Tibial artery (tissue), 4 donors: Measurements from ENCODE around the gene LENG9.
"Not testable (repeated sequence)": the region's sequence is repeated elsewhere in the genome, so short reads cannot be mapped to it uniquely, and the experiment has no call there.

Experiments used
- DNase-seq, 2 donors: peaks; one replicate each; pipeline ENCODE4 v3.0.0-alpha.2; 2019
- H3K27ac ChIP-seq, 2 donors: fragments of 200-600 bp; sonication (generic) in 1 of 2; 1 replicate in 1 of 2; 2 replicates in 1 of 2; pipeline ENCODE4 v1.5.1; 2018 to 2019; ENCODE audit warnings: mild to moderate bottlenecking in 1 of 2
- H3K27me3 ChIP-seq, 2 donors: fragments of 200-600 bp; sonication (generic) in 1 of 2; one replicate each; pipeline versions ENCODE4 v1.5.1 to v1.6.0; 2016 to 2019
- H3K36me3 ChIP-seq, 3 donors: fragments of 200-600 bp; sonication (generic) in 2 of 3; one replicate each; pipeline ENCODE4 v1.5.1; 2016 to 2019; ENCODE audit warnings: mild to moderate bottlenecking in 2 of 3
- H3K4me1 ChIP-seq, 4 donors: fragments of 200-600 bp; sonication (generic) in 2 of 4; 1 replicate in 3 of 4; 2 replicates in 1 of 4; pipeline ENCODE4 v1.5.1; 2016 to 2019
- H3K4me3 ChIP-seq, 2 donors: fragments of 200-600 bp; sonication (generic) in 1 of 2; 1 replicate in 1 of 2; 2 replicates in 1 of 2; pipeline ENCODE4 v1.5.1; 2018 to 2019; ENCODE audit warnings: mild to moderate bottlenecking in 2 of 2
- H3K9me3 ChIP-seq, 3 donors: fragments of 200-600 bp; sonication (generic) in 1 of 3; one replicate each; pipeline ENCODE4 v1.5.1; 2016 to 2019
- CTCF ChIP-seq, 2 experiments: fragments of 200-600 bp in 1 of 2; fragments of 450-650 bp in 1 of 2; IDR thresholded peaks; one replicate each; pipeline ENCODE4 v1.5.1; 2017 to 2019; ENCODE audit warnings: antibody characterized with exemption in 2 of 2, mild to moderate bottlenecking in 1 of 2, moderate library complexity in 1 of 2
- intact Hi-C: fragments of 100-400 bp; cut with DNase I; formaldehyde crosslinking; loops from one replicate; pipeline ENCODE4 v1.15.0; 2023; ENCODE audit warnings: low total_unique reads

Gene LENG9

GRCh38 chr19:54473071-54473891, 9.7 kb upstream of the LENG9 start, which contains the start of gene CDC42EP5:
TSS of gene CDC42EP5 (minus strand) at chr19:54473296. CDS start at chr19:54465547, 7,749 bp downstream.
- no peaks in the 10 kb centered on the region for H3K36me3 ChIP-seq
- peak; percentile 76 to 88 for DNase-seq
- intact Hi-C loops: no loop called here
- peaks cover 0 to 26% of the 10 kb centered on the region in 2 donors for H3K27me3 ChIP-seq
- peak within 1 kb of the TSS; percentile 42 to 47 for H3K4me3 ChIP-seq
- TF ChIP-seq CTCF (IDR thresholded peaks at IDR 0.05): no peak
- peak within 1 kb of the TSS; percentile 42 to 62 for H3K27ac ChIP-seq
- no peaks in the 10 kb centered on the region for H3K9me3 ChIP-seq
- peaks cover 0 to 29% (median 15%) of the 10 kb centered on the region in 4 donors for H3K4me1 ChIP-seq

- H3K4me1 ChIP-seq: peaks cover 0 to 29% (median 15%) of the 10 kb centered on the region in 4 donors
- H3K27me3 ChIP-seq: peaks cover 0 to 21% of the 10 kb centered on the region in 2 donors
- H3K9me3 ChIP-seq: no peaks in the 10 kb centered on the region
- no peak for TF ChIP-seq CTCF (IDR thresholded peaks at IDR 0.05)
- intact Hi-C loops: no loop called here
- peak in 1 of 2 donors; percentile 67 for DNase-seq
- H3K4me3 ChIP-seq: peak overlapping the region; percentile 44 to 46
- no peaks in the 10 kb centered on the region for H3K36me3 ChIP-seq
- peak overlapping the region; percentile 18 to 53 for H3K27ac ChIP-seq
Observed at GRCh38 chr19:54470991-54471782, 7.6 kb upstream of the LENG9 start.

- Histone ChIP-seq H3K9me3 (no peaks in the 10 kb centered on the region), H3K36me3 (no peaks in the 10 kb centered on the region), H3K4me3 (no peak overlapping the region), H3K4me1 (peaks cover 0 to 29% (median 15%) of the 10 kb centered on the region in 4 donors), H3K27me3 (peaks cover 0 to 21% of the 10 kb centered on the region in 2 donors), H3K27ac (peak overlapping the region; percentile 18 to 53)
- no peak for TF ChIP-seq CTCF (IDR thresholded peaks at IDR 0.05)
- intact Hi-C loops: no loop called here
- no peak for DNase-seq
Observed at GRCh38 chr19:54470276-54470887, 6.8 kb upstream of the LENG9 start.

- Histone ChIP-seq H3K36me3 (no peaks in the 10 kb centered on the region), H3K4me1 (peaks cover 0 to 34% (median 19%) of the 10 kb centered on the region in 4 donors), H3K27me3 (peaks cover 0 to 21% of the 10 kb centered on the region in 2 donors), H3K4me3 (no peak overlapping the region), H3K9me3 (no peaks in the 10 kb centered on the region), H3K27ac (no peak overlapping the region)
- DNase-seq: no peak
- intact Hi-C loops: loop anchor here (5.0 kb wide), 1 partner anchor 648 kb away; the partner anchor contains the start of gene PPP1R12C
- TF ChIP-seq CTCF (IDR thresholded peaks at IDR 0.05): no peak
Observed at GRCh38 chr19:54469496-54469934, 5.9 kb upstream of the LENG9 start.

GRCh38 chr19:54466110-54466480, 2.5 kb upstream of the LENG9 start:
- intact Hi-C loops: loop anchor here (5.0 kb wide), 1 partner anchor 651 kb away; the partner anchor contains the start of gene PPP1R12C
- Histone ChIP-seq H3K36me3 (peaks cover 5 to 11% (median 5%) of the 10 kb centered on the region in 3 donors), H3K4me1 (peaks cover 6 to 39% (median 25%) of the 10 kb centered on the region in 4 donors)
- H3K27ac ChIP-seq, H3K27me3 ChIP-seq, H3K4me3 ChIP-seq, H3K9me3 ChIP-seq: not testable (repeated sequence)
- DNase-seq: peak in 1 of 2 donors; percentile 65
